ENCODE data around the gene ACBD6.

DNA sequence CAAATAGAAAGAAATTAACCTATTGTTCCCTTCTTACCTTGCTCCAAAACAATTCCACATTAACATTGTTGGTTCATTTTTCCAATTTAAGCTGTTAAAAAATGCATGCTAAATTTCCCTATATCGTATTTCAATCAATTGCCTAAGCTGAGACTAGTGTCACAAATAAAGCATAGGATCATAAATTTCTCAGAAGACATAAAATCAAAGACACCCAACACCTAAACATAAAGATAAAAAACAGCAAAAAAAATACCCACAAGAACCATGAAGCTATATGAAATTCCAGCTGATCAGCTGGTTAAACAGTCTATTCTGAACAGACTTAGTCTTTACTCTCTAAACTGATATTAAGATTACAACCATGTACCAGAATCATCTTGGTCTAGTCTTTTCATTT lies 32.3 kb downstream of the ACBD6 start:
- no peak for TF ChIP-seq POLR2A (IDR thresholded peaks at IDR 0.05)
- TF ChIP-seq, protein P1, sequence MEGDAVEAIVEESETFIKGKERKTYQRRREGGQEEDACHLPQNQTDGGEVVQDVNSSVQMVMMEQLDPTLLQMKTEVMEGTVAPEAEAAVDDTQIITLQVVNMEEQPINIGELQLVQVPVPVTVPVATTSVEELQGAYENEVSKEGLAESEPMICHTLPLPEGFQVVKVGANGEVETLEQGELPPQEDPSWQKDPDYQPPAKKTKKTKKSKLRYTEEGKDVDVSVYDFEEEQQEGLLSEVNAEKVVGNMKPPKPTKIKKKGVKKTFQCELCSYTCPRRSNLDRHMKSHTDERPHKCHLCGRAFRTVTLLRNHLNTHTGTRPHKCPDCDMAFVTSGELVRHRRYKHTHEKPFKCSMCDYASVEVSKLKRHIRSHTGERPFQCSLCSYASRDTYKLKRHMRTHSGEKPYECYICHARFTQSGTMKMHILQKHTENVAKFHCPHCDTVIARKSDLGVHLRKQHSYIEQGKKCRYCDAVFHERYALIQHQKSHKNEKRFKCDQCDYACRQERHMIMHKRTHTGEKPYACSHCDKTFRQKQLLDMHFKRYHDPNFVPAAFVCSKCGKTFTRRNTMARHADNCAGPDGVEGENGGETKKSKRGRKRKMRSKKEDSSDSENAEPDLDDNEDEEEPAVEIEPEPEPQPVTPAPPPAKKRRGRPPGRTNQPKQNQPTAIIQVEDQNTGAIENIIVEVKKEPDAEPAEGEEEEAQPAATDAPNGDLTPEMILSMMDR (IDR thresholded peaks at IDR 0.05) = no peak

Measured in lower leg skin (tissue), 3 donors.